ENCODE data around the gene DDX54. TPM values are rescaled to one million over a fixed set of nuclear protein-coding genes. Genes with fewer than 3 reads are reported as not detected.

The DDX54 gene
- total and polyA plus RNA-seq, 4 donors = 17.9 to 75.3 (median 51.9) TPM

- ATAC-seq (ENCODE audit: insufficient read depth, low FRiP score) = no peak
Observed at GRCh38 chr12:113165521-113166450, 19.5 kb downstream of the DDX54 start.

DNA sequence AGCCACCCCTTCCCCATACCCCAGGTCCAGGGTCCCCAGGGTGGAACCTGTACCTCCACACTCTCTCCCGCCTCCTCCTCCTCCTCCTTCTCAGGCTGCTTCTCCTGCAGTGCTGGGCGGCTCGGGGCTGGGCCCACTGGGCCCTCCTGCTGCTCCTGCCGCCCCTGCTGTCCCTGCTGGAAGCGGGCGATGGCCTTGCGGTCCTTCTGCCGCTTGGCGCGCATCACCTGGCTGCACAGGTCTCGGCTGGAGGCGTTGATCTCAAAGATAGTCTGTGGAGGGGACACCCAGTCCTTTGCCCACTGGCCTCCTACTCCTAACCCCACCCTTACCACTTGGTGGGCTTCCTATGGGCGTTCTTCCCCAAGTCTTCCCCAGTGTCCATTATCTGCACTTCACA lies 21.3 kb downstream of the DDX54 start:
- Histone ChIP-seq H3K4me1 (ENCODE audit: control insufficient read depth in 5 of 5, insufficient read depth in 5 of 5, low read length in 5 of 5) (no peaks in the 10 kb centered on the region), H3K4me3 (no peak overlapping the region), H3K27ac (ENCODE audit: low read depth in 1 of 2, low read length in 1 of 2) (no peak overlapping the region), H3K27me3 (ENCODE audit: control insufficient read depth in 3 of 3, insufficient read depth in 3 of 3, low read length in 2 of 3) (no peaks in the 10 kb centered on the region), H3K9ac (ENCODE audit: insufficient read depth in 1 of 2, low read length in 2 of 2) (no peak overlapping the region), H3K36me3 (ENCODE audit: control insufficient read depth in 4 of 4, insufficient read depth in 4 of 4, low read length in 4 of 4) (peaks cover 23 to 82% (median 40%) of the 10 kb centered on the region in 4 donors), H3K9me3 (ENCODE audit: control insufficient read depth in 4 of 4, insufficient read depth in 3 of 4, low read length in 3 of 4) (peaks cover 0 to 11% (median 0%) of the 10 kb centered on the region in 4 donors)
- DNase-seq (no peak), ATAC-seq (ENCODE audit: insufficient read depth, low FRiP score) (no peak)
- no peak for TF ChIP-seq CTCF (IDR thresholded peaks at IDR 0.05; ENCODE audit: control extremely low read depth, extremely low read depth)
- WGBS, 2 donors = 96% methylated on average over 13 of the region's 13 CpGs

More at GRCh38 chr12:113165521-113166450, 19.5 kb downstream of the DDX54 start:
- DNase-seq = no peak
- TF ChIP-seq CTCF (IDR thresholded peaks at IDR 0.05; ENCODE audit: control extremely low read depth, extremely low read depth) = no peak
- WGBS, 2 donors = 93 to 94% methylated on average over 31 to 32 of the region's 32 CpGs
- Histone ChIP-seq H3K36me3 (ENCODE audit: control insufficient read depth in 4 of 4, insufficient read depth in 4 of 4, low read length in 4 of 4) (peaks cover 21 to 76% (median 35%) of the 10 kb centered on the region in 4 donors), H3K9me3 (ENCODE audit: control insufficient read depth in 4 of 4, insufficient read depth in 3 of 4, low read length in 3 of 4) (peaks cover 0 to 11% (median 0%) of the 10 kb centered on the region in 4 donors), H3K4me1 (ENCODE audit: control insufficient read depth in 5 of 5, insufficient read depth in 5 of 5, low read length in 5 of 5) (no peaks in the 10 kb centered on the region), H3K4me3 (no peak overlapping the region), H3K27ac (ENCODE audit: low read depth in 1 of 2, low read length in 1 of 2) (no peak overlapping the region), H3K9ac (ENCODE audit: insufficient read depth in 1 of 2, low read length in 2 of 2) (no peak overlapping the region), H3K27me3 (ENCODE audit: control insufficient read depth in 3 of 3, insufficient read depth in 3 of 3, low read length in 2 of 3) (no peaks in the 10 kb centered on the region)

DNA sequence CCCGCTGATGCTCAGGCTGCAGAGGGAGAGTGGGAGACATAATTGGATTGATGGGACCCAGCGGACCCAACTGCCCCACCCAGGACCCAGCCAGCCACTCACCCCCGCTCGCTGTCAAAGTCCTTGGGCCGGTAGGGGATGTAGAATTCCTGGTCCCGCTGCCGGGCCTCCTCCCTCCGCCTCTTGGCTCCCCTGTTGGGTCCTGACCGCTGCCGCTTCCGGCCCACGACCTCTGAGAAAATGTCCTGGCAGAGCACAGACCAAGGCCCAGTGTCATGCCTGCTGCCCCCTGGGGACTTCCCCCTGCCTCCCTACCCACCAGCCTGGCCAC lies 22.3 kb downstream of the DDX54 start:
- Histone ChIP-seq H3K36me3 (ENCODE audit: control insufficient read depth in 4 of 4, insufficient read depth in 4 of 4, low read length in 4 of 4) (peaks cover 23 to 84% (median 40%) of the 10 kb centered on the region in 4 donors), H3K4me1 (ENCODE audit: control insufficient read depth in 5 of 5, insufficient read depth in 5 of 5, low read length in 5 of 5) (no peaks in the 10 kb centered on the region), H3K4me3 (no peak overlapping the region), H3K9ac (ENCODE audit: insufficient read depth in 1 of 2, low read length in 2 of 2) (no peak overlapping the region), H3K27me3 (ENCODE audit: control insufficient read depth in 3 of 3, insufficient read depth in 3 of 3, low read length in 2 of 3) (no peaks in the 10 kb centered on the region), H3K9me3 (ENCODE audit: control insufficient read depth in 4 of 4, insufficient read depth in 3 of 4, low read length in 3 of 4) (peaks cover 0 to 17% (median 0%) of the 10 kb centered on the region in 4 donors), H3K27ac (ENCODE audit: low read depth in 1 of 2, low read length in 1 of 2) (no peak overlapping the region)
- WGBS, 2 donors = 97 to 99% methylated on average over 12 of the region's 12 CpGs
- ATAC-seq (ENCODE audit: insufficient read depth, low FRiP score) (no peak), DNase-seq (no peak)
- TF ChIP-seq CTCF (IDR thresholded peaks at IDR 0.05; ENCODE audit: control extremely low read depth, extremely low read depth) = no peak

All from lung (tissue), 12 donors.